ENCODE measurements around the gene CMTM2. TPM values are rescaled to one million over a fixed set of nuclear protein-coding genes. Genes with fewer than 3 reads are reported as not detected.
A peak's percentile ranks its signal among the peaks of the same experiment; 100 is the strongest.

The CMTM2 gene
- total RNA-seq, 1 donor from 2014 or later: 0.80 TPM

DNA sequence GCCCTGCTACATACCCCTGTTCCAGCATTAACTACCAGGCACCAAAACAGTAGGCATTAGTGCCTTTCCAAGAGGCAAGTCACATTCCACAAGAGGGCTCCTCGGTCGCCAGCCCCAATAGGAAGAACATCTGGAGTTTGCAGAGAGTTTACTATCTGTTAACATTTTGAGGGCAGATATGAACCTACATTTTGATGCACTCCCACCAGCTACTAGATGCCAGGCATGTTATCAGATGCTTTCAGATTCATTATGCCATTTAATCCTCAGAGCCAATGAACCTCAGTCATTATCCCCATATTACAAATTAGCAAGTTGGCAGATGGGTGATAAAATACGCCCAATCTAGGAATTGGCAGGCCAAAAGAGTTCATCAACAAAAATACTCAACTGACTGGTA, 4.2 kb upstream of the CMTM2 start:
- Mint-ChIP-seq H3K4me1 (ENCODE audit: low read depth) (peaks cover 11% of the 10 kb centered on the region), H3K27ac (no peak overlapping the region), H3K9me3 (no peaks in the 10 kb centered on the region), H3K36me3 (ENCODE audit: low read depth) (peaks cover 44% of the 10 kb centered on the region), H3K4me3 (no peak overlapping the region), H3K27me3 (ENCODE audit: insufficient read depth) (peaks cover 30% of the 10 kb centered on the region)
- intact Hi-C loops (cut with micrococcal nuclease): no loop called here
- DNase-seq (ENCODE audit: low spot score): no peak

DNA sequence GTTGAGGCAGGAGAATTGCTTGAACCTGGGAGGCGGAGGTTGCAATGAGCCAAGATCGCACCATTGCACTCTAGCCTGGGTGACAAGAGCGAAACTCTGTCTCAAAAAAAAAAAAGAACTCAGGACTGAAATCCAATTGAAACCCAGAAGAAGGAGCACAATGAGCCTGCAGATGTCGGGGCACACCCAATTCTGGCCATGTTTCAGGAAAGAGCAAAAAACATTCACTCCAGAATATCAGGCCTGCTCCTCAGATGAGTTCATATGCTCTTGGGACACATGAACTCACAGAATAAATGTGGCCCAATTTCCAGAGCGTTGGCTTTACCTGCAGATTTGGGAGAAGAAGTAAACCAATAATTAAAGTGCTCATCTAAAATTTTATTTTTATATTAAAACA, 3.0 kb upstream of the CMTM2 start:
- Mint-ChIP-seq H3K27ac (no peak overlapping the region), H3K36me3 (ENCODE audit: low read depth) (peaks cover 35% of the 10 kb centered on the region), H3K4me3 (no peak overlapping the region), H3K27me3 (ENCODE audit: insufficient read depth) (peaks cover 34% of the 10 kb centered on the region), H3K4me1 (ENCODE audit: low read depth) (peaks cover 11% of the 10 kb centered on the region), H3K9me3 (no peaks in the 10 kb centered on the region)
- DNase-seq (ENCODE audit: low spot score): no peak
- intact Hi-C loops (cut with micrococcal nuclease): no loop called here

DNA sequence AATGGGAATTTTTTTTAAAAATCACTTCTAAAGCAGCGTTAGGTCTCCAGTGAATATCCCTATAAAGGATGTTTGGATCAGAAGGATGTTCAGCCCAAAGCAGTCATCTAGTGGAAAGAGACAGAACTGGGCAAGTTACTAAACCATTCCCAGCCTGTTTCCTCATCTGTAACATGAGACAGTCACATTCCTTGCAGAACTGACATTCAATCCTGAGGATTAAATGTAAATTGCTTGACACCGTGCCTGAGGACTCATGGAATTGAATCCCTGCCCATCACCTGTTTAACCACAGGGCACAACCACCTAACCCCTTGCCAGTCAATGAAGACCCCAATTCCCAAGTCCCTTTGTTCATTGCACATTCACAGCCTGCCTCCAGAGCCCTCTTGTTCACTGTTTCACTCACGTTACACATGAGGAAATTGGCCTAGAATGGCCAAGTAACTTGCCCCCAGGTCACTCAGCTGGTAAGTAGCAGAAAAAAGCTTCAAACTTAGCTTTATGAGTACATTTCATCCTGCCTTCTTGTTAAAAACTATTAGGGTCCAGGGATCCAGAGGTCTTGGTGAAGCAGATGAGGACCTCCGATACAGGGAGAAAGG, 1.4 kb downstream of the CMTM2 start:
- H3K4me3 Mint-ChIP-seq: no peak overlapping the region
- H3K27ac Mint-ChIP-seq: no peak overlapping the region
- no peak for DNase-seq (ENCODE audit: low spot score)
- H3K27me3 Mint-ChIP-seq (ENCODE audit: insufficient read depth): peaks cover 34% of the 10 kb centered on the region
- peaks cover 21% of the 10 kb centered on the region for H3K36me3 Mint-ChIP-seq (ENCODE audit: low read depth)
- H3K9me3 Mint-ChIP-seq: no peaks in the 10 kb centered on the region
- intact Hi-C loops (cut with micrococcal nuclease): loop anchor here (2.0 kb wide), 1 partner anchor 16 kb away; no protein-coding TSS in a partner anchor
- peaks cover 17% of the 10 kb centered on the region for H3K4me1 Mint-ChIP-seq (ENCODE audit: low read depth)

DNA sequence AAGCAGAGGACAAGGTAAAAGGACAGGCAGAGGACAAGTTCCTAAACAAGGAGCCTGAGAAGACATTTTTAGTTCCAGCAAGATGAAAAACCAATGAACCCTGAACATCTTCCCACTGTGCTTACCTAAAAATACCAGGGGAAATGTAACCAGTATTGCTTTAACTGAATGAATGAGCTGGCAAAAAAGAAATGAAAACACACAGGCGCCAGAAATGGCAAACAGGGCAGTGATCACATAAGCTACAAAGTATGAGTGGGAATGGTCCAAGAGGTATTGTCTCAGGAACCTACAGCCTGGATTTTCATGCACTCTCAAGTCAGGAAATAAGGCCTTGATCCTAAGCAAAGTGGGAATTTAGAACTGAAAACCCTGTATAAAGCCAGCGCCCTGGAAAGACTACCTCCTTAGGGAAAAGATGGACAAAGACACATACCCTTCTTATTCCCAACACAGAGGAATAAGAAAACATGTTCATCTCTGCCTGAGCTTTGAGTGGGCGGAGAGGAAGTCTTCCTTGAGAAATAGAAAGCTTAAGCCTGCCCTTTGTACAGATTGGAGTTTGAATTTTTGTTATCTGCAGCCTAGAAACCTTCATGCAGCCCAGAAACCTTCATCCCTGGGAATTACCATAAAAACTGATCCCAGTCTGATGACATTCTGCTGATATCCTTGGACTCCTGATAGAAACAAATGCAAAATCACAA, 2.1 kb downstream of the CMTM2 start:
- Mint-ChIP-seq H3K4me3 (no peak overlapping the region), H3K4me1 (ENCODE audit: low read depth) (peaks cover 20% of the 10 kb centered on the region), H3K27me3 (ENCODE audit: insufficient read depth) (peaks cover 34% of the 10 kb centered on the region), H3K36me3 (ENCODE audit: low read depth) (peaks cover 24% of the 10 kb centered on the region), H3K9me3 (no peaks in the 10 kb centered on the region), H3K27ac (no peak overlapping the region)
- intact Hi-C loops (cut with micrococcal nuclease): loop anchor here (2.0 kb wide), 1 partner anchor 17 kb away; no protein-coding TSS in a partner anchor
- no peak for DNase-seq (ENCODE audit: low spot score)

DNA sequence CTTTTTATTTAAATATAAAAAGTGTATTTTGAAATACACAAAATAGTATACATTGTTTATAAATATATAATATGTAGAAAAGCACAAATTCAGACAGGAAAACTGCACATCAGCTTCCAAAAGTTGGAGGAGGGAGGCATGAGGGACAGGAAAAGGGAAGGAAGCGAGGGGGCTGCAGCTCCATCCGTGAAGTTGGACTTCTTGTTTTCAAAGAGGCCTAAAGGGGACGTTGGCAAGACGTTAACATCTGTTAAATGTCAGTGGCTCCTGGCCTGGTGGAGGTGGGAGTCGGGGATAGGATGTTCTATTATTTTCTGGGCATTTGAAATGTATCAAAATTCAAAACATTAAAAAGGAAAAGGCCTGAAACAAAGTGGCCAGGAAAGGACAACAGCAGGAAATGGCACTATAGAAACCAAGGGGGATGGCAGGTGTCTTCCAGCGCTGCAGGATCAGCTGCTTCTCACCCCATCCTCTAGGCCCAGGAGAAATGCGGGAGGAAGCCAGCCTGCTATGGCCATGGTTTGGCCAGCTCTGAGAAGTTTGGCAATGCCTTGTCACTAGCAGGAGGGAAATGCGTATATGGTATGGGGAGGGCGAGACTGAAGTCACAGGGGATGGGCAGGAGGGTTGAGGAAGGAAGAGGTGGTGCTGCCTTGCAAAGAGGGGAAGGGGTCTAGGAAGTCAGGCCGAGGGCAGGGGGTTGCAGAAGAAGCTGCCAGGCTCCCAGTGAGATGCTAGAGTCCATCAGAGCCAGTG, 6.4 kb downstream of the CMTM2 start:
- no peak for DNase-seq (ENCODE audit: low spot score)
- peaks cover 3% of the 10 kb centered on the region for H3K27me3 Mint-ChIP-seq (ENCODE audit: insufficient read depth)
- H3K9me3 Mint-ChIP-seq: no peaks in the 10 kb centered on the region
- H3K4me1 Mint-ChIP-seq (ENCODE audit: low read depth): peaks cover 50% of the 10 kb centered on the region
- no peak overlapping the region for H3K4me3 Mint-ChIP-seq
- peaks cover 12% of the 10 kb centered on the region for H3K36me3 Mint-ChIP-seq (ENCODE audit: low read depth)
- intact Hi-C loops (cut with micrococcal nuclease): no loop called here
- no peak overlapping the region for H3K27ac Mint-ChIP-seq

DNA sequence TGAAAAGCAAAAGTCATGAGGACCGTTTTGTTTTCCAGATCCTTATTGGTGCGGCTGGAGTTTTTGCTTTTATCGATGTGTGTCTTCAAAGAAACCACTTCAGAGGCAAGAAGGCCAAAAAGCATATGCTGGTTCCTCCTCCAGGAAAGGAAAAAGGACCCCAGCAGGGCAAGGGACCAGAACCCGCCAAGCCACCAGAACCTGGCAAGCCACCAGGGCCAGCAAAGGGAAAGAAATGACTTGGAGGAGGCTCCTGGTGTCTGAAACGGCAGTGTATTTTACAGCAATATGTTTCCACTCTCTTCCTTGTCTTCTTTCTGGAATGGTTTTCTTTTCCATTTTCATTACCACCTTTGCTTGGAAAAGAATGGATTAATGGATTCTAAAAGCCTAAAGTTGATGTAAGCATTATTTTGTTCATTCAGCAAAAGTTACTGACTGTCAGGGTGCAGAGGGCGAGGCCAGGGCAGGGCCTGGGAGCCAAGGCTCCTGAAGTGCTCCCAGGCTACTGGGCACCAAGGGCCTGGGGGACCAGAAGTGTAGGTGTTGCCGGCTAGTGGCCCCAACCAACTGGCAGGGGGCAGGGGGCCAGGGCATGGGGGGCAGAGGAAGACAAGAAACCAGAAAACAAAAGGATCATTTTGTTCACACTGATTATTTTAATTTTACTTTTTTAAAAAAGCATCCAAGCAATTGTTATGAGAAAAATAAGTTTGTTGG, 8.8 kb downstream of the CMTM2 start:
- Mint-ChIP-seq H3K27ac (no peak overlapping the region), H3K4me1 (ENCODE audit: low read depth) (peaks cover 41% of the 10 kb centered on the region), H3K36me3 (ENCODE audit: low read depth) (peaks cover 9% of the 10 kb centered on the region), H3K27me3 (ENCODE audit: insufficient read depth) (peaks cover 3% of the 10 kb centered on the region), H3K9me3 (no peaks in the 10 kb centered on the region), H3K4me3 (peak overlapping the region; percentile 12)
- intact Hi-C loops (cut with micrococcal nuclease): loop anchor here (2.0 kb wide), 1 partner anchor 37 kb away; the partner anchor contains the start of gene TK2
- DNase-seq (ENCODE audit: low spot score): no peak

GRCh38 chr16:66588981-66589713, 9.9 kb downstream of the CMTM2 start:
- Mint-ChIP-seq H3K4me1 (ENCODE audit: low read depth) (peaks cover 42% of the 10 kb centered on the region), H3K27me3 (ENCODE audit: insufficient read depth) (peaks cover 3% of the 10 kb centered on the region), H3K27ac (peak overlapping the region; percentile 49), H3K36me3 (ENCODE audit: low read depth) (peaks cover 9% of the 10 kb centered on the region), H3K4me3 (peak overlapping the region; percentile 73), H3K9me3 (no peaks in the 10 kb centered on the region)
- peak; percentile 54 for DNase-seq (ENCODE audit: low spot score)
- intact Hi-C loops (cut with micrococcal nuclease): loop anchor here (1.0 to 2.0 kb wide), 3 partner anchors 38 to 183 kb away; partner anchors contain the start of gene TK2

DNA sequence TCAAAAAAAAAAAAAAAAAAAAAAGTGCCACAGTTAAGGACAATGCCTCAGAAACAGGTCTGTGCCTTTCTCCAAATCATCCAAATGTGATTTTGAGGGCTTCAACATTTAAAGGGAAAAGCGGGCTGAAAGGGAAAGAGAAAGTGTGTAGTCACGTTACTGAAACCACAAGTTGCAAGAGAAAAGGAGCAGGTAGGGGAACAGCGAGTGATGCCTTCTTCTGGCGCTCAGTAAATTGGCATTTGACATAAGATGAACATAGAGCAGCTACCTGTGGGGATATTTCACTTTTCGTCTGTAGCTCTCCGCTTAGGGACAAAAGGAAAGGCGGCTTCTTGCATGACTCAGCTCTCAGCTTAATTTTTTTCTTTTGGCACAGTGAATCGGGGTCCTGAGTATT, 11.1 kb downstream of the CMTM2 start:
- peaks cover 9% of the 10 kb centered on the region for H3K36me3 Mint-ChIP-seq (ENCODE audit: low read depth)
- H3K4me1 Mint-ChIP-seq (ENCODE audit: low read depth): peaks cover 52% of the 10 kb centered on the region
- H3K27me3 Mint-ChIP-seq (ENCODE audit: insufficient read depth): peaks cover 3% of the 10 kb centered on the region
- intact Hi-C loops (cut with micrococcal nuclease): loop anchor here (1.0 to 2.0 kb wide), 3 partner anchors 13 to 74 kb away; no protein-coding TSS in a partner anchor
- DNase-seq (ENCODE audit: low spot score): peak; percentile 43
- H3K9me3 Mint-ChIP-seq: no peaks in the 10 kb centered on the region
- H3K27ac Mint-ChIP-seq: no peak overlapping the region
- H3K4me3 Mint-ChIP-seq: peak overlapping the region; percentile 53

DNA sequence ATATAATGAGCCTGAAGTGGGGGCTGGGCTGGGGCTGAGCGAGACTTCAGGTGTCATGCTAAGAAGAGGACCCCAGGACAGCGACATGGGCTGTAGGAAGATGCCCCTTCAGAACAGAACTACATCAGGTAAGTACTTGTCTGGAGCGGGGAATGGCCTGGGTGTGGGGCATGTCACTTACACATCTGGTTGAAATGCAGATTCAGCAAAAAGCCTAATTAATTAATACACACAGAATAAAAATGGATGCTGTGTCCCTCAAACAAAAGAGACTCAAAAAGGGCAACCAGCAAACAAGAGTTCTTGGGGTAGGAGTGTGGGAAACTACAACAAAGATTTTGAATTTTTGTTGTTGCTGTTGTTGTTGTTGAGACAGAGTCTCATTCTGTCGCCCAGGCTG, 11.8 kb downstream of the CMTM2 start:
- peaks cover 3% of the 10 kb centered on the region for H3K27me3 Mint-ChIP-seq (ENCODE audit: insufficient read depth)
- H3K36me3 Mint-ChIP-seq (ENCODE audit: low read depth): peaks cover 3% of the 10 kb centered on the region
- no peak for DNase-seq (ENCODE audit: low spot score)
- intact Hi-C loops (cut with micrococcal nuclease): loop anchor here (2.0 kb wide), 1 partner anchor 74 kb away; no protein-coding TSS in a partner anchor
- no peak overlapping the region for H3K27ac Mint-ChIP-seq
- no peaks in the 10 kb centered on the region for H3K9me3 Mint-ChIP-seq
- H3K4me1 Mint-ChIP-seq (ENCODE audit: low read depth): peaks cover 45% of the 10 kb centered on the region
- H3K4me3 Mint-ChIP-seq: no peak overlapping the region

DNA sequence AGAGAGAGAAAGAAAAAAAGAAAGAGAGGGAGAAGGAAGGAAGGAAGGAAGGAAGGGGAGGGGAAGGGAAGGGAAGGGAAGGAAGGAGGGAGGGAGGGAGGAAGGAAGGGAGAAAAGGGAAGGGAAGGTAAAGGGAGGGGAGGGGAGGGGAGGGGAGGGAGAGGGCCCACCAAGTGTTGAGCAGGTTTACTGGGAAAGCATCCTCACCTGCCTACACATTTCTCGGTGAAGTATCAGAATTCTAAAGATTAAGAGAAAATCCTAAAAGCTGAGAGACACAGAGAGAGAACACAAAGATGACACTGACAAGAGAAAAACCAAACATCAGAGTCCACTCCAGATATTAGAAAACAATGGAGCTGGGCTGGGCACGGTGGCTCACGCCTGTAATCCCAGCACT, 13.0 kb downstream of the CMTM2 start:
- no peak for DNase-seq (ENCODE audit: low spot score)
- peaks cover 53% of the 10 kb centered on the region for H3K4me1 Mint-ChIP-seq (ENCODE audit: low read depth)
- H3K27me3 Mint-ChIP-seq (ENCODE audit: insufficient read depth): no peaks in the 10 kb centered on the region
- H3K4me3 Mint-ChIP-seq: no peak overlapping the region
- no peaks in the 10 kb centered on the region for H3K9me3 Mint-ChIP-seq
- no peak overlapping the region for H3K27ac Mint-ChIP-seq
- peaks cover 3% of the 10 kb centered on the region for H3K36me3 Mint-ChIP-seq (ENCODE audit: low read depth)
- intact Hi-C loops (cut with micrococcal nuclease): no loop called here

- no peaks in the 10 kb centered on the region for H3K9me3 Mint-ChIP-seq
- peaks cover 3% of the 10 kb centered on the region for H3K36me3 Mint-ChIP-seq (ENCODE audit: low read depth)
- H3K4me3 Mint-ChIP-seq: no peak overlapping the region
- intact Hi-C loops (cut with micrococcal nuclease): no loop called here
- no peak overlapping the region for H3K27ac Mint-ChIP-seq
- no peak for DNase-seq (ENCODE audit: low spot score)
- no peaks in the 10 kb centered on the region for H3K27me3 Mint-ChIP-seq (ENCODE audit: insufficient read depth)
- H3K4me1 Mint-ChIP-seq (ENCODE audit: low read depth): peaks cover 52% of the 10 kb centered on the region
Observed at GRCh38 chr16:66592814-66593213, 13.6 kb downstream of the CMTM2 start.

DNA sequence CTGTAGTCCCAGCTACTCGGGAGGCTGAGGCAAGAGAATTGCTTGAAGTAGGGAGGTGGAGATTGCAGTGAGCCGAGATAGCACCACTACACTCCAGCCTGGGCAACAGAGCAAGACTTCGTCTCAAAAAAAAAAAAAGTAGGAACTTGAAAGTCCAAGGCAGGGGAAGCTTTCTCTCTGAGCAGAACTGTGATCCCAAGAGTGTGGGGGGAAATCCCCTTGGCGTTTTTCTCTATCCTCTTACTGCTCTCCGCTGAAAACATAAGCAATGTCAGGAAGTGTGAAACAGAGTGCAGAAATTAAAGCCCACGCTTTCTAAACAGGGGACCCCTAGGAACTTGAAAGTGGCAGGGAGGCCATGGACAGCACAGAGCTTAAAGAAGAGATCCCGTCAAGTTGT, 15.5 kb downstream of the CMTM2 start:
- H3K36me3 Mint-ChIP-seq (ENCODE audit: low read depth): peaks cover under 1% of the 10 kb centered on the region
- no peak overlapping the region for H3K27ac Mint-ChIP-seq
- no peak overlapping the region for H3K4me3 Mint-ChIP-seq
- no peaks in the 10 kb centered on the region for H3K27me3 Mint-ChIP-seq (ENCODE audit: insufficient read depth)
- intact Hi-C loops (cut with micrococcal nuclease): no loop called here
- peaks cover 54% of the 10 kb centered on the region for H3K4me1 Mint-ChIP-seq (ENCODE audit: low read depth)
- H3K9me3 Mint-ChIP-seq: no peaks in the 10 kb centered on the region
- DNase-seq (ENCODE audit: low spot score): no peak

Data from activated T-helper 1 cell treated with anti-CD3 and anti-CD28 coated beads, Interleukin-12 subunit alpha, Interleukin-12 subunit beta, Interleukin-2, Interleukin-4 antibody, amounts not matched to agents 30 ng/mL and 10 ng/mL and 1 ng/mL, durations not matched to agents 14 hours and 24 hours and 36 hours (primary cell).